Measurements from ENCODE around the gene NEB. TPM values are rescaled to one million over a fixed set of nuclear protein-coding genes. Genes with fewer than 3 reads are reported as not detected.
"Not testable (repeated sequence)": the region's sequence is repeated elsewhere in the genome, so short reads cannot be mapped to it uniquely, and the experiment has no call there.

NEB gene
- total and polyA plus RNA-seq, 7 donors, result 796 to 7,790 (median 2,020) TPM

DNA sequence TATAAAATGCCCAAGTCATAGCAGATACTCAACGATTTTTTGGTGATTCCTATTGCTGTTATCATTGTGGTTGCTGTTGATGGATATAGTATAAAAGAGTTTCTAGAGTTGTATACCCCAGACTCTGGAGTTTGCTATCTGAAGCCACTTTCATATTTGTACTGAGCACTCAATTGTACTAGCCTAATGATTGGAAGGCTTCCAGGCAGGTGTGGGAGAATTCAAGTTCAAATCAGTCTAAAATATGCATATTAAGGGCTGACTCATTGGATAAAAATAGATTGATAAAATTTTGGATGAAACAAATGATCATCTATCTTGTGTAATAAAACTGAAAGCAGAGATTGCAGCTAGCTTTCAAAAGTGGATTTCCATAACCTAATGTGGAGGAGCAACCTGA, 122.9 kb downstream of the NEB start:
- no peaks in the 10 kb centered on the region for H3K27me3 ChIP-seq (ENCODE audit: insufficient read depth in 3 of 3, low read length in 2 of 3)
- H3K9me3 ChIP-seq, result no peaks in the 10 kb centered on the region
- H3K27ac ChIP-seq, result peak overlapping the region; percentile 43
- H3K4me1 ChIP-seq, result peaks cover 40% of the 10 kb centered on the region
- 65 to 79% (median 76%) methylated on average over 1 of the region's 1 CpG for WGBS, 3 donors
- intact Hi-C loops (cut with DNase I), result no loop called here
- H3K4me3 ChIP-seq, result no peak overlapping the region
- no peak for DNase-seq
- TF ChIP-seq, protein P1, sequence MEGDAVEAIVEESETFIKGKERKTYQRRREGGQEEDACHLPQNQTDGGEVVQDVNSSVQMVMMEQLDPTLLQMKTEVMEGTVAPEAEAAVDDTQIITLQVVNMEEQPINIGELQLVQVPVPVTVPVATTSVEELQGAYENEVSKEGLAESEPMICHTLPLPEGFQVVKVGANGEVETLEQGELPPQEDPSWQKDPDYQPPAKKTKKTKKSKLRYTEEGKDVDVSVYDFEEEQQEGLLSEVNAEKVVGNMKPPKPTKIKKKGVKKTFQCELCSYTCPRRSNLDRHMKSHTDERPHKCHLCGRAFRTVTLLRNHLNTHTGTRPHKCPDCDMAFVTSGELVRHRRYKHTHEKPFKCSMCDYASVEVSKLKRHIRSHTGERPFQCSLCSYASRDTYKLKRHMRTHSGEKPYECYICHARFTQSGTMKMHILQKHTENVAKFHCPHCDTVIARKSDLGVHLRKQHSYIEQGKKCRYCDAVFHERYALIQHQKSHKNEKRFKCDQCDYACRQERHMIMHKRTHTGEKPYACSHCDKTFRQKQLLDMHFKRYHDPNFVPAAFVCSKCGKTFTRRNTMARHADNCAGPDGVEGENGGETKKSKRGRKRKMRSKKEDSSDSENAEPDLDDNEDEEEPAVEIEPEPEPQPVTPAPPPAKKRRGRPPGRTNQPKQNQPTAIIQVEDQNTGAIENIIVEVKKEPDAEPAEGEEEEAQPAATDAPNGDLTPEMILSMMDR (IDR thresholded peaks at IDR 0.05), result no peak
- H3K36me3 ChIP-seq (ENCODE audit: insufficient read depth in 1 of 2, low read depth in 1 of 2), result peaks cover 7 to 76% of the 10 kb centered on the region in 2 donors
- ATAC-seq, result no peak

GRCh38 chr2:151610310-151610709, 124.0 kb downstream of the NEB start:
- Histone ChIP-seq H3K4me1 (peaks cover 40% of the 10 kb centered on the region), H3K36me3 (ENCODE audit: insufficient read depth in 1 of 2, low read depth in 1 of 2) (peaks cover 7 to 65% of the 10 kb centered on the region in 2 donors), H3K27me3 (ENCODE audit: insufficient read depth in 3 of 3, low read length in 2 of 3) (no peaks in the 10 kb centered on the region), H3K4me3 (no peak overlapping the region), H3K27ac (peak overlapping the region; percentile 58), H3K9me3 (no peaks in the 10 kb centered on the region)
- TF ChIP-seq, protein P1 (IDR thresholded peaks at IDR 0.05), result no peak
- peak; percentile 25 to 54 (median 35) for ATAC-seq
- WGBS, 3 donors, result 37 to 48% (median 37%) methylated on average over 4 of the region's 4 CpGs
- DNase-seq, result no peak
- intact Hi-C loops (cut with DNase I), result no loop called here

DNA sequence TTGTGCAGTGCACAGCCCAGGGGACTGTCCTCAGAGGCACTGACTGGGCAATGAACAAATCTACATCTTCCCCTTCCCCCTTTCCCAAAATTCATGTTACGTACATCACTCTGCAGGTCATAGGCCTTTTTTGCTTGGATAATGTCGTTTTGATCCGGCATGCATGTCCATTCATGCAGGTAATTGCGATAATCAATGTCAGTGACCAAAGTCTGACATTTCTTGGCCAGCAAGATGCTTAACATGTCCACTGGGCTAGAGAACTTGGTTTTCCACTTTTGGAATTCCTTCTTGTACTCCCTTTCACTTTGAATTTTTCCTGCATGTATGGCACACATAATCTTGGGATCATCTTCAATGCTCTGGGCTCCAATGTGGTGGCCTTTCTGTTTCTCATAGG, 124.6 kb downstream of the NEB start:
- Histone ChIP-seq H3K27ac (peak overlapping the region; percentile 58), H3K4me1 (peaks cover 40% of the 10 kb centered on the region), H3K36me3 (ENCODE audit: insufficient read depth in 1 of 2, low read depth in 1 of 2) (peaks cover 7 to 59% of the 10 kb centered on the region in 2 donors), H3K4me3 (no peak overlapping the region), H3K27me3 (ENCODE audit: insufficient read depth in 3 of 3, low read length in 2 of 3) (no peaks in the 10 kb centered on the region), H3K9me3 (no peaks in the 10 kb centered on the region)
- WGBS, 3 donors, result 81 to 94% (median 91%) methylated on average over 4 of the region's 4 CpGs
- intact Hi-C loops (cut with DNase I), result no loop called here
- TF ChIP-seq, protein P1 (IDR thresholded peaks at IDR 0.05), result no peak
- DNase-seq, result no peak
- no peak for ATAC-seq

DNA sequence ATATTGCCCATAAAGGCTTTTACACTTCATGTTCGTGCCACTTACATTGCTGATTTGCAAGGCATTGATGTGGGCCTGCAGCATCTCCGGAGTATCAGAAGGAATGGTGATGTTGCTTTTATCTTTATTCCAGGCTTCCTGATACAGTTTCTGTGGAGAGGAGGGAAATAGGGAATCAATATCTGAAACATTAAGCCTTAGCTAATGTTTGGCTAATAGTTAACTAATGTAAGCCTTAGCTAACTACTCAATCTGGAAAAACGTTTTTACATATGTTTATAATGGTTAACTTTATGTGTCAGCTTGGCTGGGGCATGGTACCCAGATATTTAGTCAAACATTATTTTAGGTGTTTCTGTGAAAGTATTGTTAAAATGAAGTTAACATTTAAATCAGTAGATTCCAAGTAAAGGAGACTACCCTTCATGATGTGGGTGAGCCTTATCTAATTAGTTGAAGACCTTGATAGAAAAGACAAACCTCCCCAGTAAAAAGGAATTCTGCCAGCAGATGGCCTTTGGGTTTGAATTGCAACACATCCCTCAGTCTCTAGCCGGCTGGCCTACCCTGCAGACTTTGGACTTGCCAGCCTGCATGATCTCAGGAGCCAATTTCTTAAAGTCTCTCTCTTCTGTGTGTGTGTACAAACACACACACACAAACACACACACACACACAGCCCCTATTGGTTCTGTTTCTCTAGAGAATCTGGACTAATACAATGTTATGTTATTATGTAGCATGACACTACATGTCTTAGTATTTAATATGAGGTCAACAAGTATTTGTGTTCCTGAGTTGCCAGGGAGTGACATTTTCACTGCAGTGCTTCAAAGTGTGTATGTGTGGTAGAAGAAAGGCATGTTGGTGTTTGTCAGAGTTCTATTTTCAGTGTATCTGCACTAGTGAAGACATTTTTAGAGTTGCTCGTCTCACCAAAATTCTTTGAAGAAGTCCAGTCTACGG, 126.5 kb downstream of the NEB start:
- ATAC-seq, result peak; percentile 26 to 75 (median 53)
- H3K9me3 ChIP-seq; H3K27ac ChIP-seq; H3K4me3 ChIP-seq; intact Hi-C loops (cut with DNase I); DNase-seq; H3K27me3 ChIP-seq (ENCODE audit: insufficient read depth in 3 of 3, low read length in 2 of 3): not testable (repeated sequence)
- 100% methylated on average over 1 of the region's 6 CpGs; no CpG with 5 or more reads in 2 of the 3 donors for WGBS, 3 donors
- peaks cover 30% of the 10 kb centered on the region for H3K4me1 ChIP-seq
- H3K36me3 ChIP-seq (ENCODE audit: insufficient read depth in 1 of 2, low read depth in 1 of 2), result peaks cover 3 to 46% of the 10 kb centered on the region in 2 donors

DNA sequence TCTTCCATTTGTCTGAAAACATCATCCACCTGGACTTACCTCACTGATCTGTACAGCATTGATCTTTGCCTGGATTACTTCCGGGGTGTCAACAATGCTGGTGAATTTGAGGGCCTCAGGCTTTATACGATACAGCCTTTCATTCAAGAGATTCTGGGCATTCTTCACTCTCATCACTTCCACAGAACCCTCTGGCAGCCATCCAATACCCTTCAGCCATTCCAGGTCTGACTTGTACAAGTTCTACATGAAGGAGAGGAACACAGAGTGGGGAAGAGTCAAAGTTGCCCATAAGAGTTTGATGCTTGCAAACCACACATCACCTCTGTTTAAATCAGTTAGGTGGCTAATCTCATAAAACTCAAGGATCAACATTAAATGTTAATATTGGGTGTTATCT, 130.7 kb downstream of the NEB start:
- H3K4me1 ChIP-seq; H3K36me3 ChIP-seq (ENCODE audit: insufficient read depth in 1 of 2, low read depth in 1 of 2); H3K27ac ChIP-seq; H3K27me3 ChIP-seq (ENCODE audit: insufficient read depth in 3 of 3, low read length in 2 of 3); intact Hi-C loops (cut with DNase I); DNase-seq; H3K4me3 ChIP-seq; H3K9me3 ChIP-seq: not testable (repeated sequence)
- peak; percentile 2 to 35 (median 10) for ATAC-seq
- WGBS, 3 donors, result 33 to 63% (median 36%) methylated on average over 1 of the region's 2 CpGs

DNA sequence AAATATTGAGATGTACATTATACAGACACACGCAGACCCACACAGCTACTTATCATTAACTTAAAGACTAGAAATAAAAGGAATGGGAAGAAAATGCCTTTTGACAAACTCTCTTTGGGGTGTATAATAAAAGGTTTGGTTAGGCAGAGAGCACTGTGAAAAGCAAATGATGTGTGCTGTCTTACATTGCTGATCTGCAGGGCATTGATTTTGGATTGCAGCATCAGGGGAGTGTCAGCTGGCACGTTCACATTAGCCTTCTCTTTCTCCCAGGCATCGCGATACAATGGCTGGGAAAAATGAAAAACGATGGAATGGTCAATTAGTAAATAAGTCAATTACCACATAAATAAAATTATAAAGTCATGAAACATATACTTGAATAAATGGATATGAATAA, 131.9 kb downstream of the NEB start:
- ATAC-seq; H3K36me3 ChIP-seq (ENCODE audit: insufficient read depth in 1 of 2, low read depth in 1 of 2); H3K4me1 ChIP-seq; H3K27ac ChIP-seq; intact Hi-C loops (cut with DNase I); H3K27me3 ChIP-seq (ENCODE audit: insufficient read depth in 3 of 3, low read length in 2 of 3); H3K9me3 ChIP-seq; DNase-seq; H3K4me3 ChIP-seq: not testable (repeated sequence)
- no CpG with 5 or more reads among the region's 5 CpGs for WGBS, 3 donors

- H3K4me1 ChIP-seq; H3K36me3 ChIP-seq (ENCODE audit: insufficient read depth in 1 of 2, low read depth in 1 of 2); H3K9me3 ChIP-seq; intact Hi-C loops (cut with DNase I); H3K27ac ChIP-seq; DNase-seq; H3K4me3 ChIP-seq; H3K27me3 ChIP-seq (ENCODE audit: insufficient read depth in 3 of 3, low read length in 2 of 3): not testable (repeated sequence)
- no CpG with 5 or more reads among the region's 4 CpGs for WGBS, 3 donors
- ATAC-seq, result peak; percentile 67 to 82 (median 72)
Observed at GRCh38 chr2:151601803-151602202, 132.5 kb downstream of the NEB start.

GRCh38 chr2:151596903-151597608, 137.2 kb downstream of the NEB start:
- intact Hi-C loops (cut with DNase I), result not testable (repeated sequence)

More at GRCh38 chr2:151596903-151597608, 137.2 kb downstream of the NEB start:
- DNase-seq; H3K9me3 ChIP-seq; H3K27me3 ChIP-seq (ENCODE audit: insufficient read depth in 3 of 3, low read length in 2 of 3); H3K36me3 ChIP-seq (ENCODE audit: insufficient read depth in 1 of 2, low read depth in 1 of 2); H3K27ac ChIP-seq; H3K4me1 ChIP-seq; H3K4me3 ChIP-seq: not testable (repeated sequence)
- no CpG with 5 or more reads among the region's 4 CpGs for WGBS, 3 donors
- ATAC-seq, result peak; percentile 5 to 26 (median 22)

Measured in psoas muscle (tissue), 8 donors.